ENCODE data around the gene NFIA.

Gene NFIA

DNA sequence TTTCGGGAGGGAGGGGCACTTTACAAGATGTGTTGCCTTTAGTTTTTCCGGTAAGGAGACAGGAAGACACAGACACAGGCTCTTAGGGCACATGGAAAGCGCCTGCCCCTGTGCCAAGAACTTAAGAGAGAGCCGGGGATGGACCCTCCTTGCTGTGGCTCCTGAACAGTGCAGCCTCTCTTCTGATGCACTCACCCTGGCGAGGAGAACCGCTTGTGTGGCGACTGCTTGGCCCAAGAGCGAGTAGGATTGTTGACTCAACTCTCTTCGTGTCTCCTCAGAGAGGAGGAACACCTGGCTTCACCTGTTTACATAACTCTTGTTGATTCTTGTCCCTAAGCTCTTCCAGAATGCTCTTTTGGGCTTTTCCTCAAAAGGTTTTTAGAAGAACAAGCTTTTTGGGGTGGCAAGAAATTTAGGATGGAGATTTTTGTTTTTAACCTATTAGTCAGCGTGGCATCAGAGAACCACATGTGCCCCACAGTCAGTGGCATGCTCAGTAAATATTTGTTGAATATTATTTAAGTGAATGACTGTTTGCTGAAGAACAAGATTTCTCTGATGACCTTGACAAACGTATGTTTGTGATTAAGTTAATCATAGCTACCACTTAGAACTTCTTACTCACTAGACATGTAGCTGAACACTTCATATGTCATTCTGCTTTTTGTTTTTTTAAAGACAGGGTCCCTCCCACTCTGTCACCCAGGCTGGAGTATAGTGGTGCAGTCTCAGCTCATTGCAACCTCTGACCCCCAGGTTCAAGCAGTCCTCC, 60.6 kb downstream of the NFIA start:
- H3K4me2 ChIP-seq: no peak overlapping the region
- TF ChIP-seq Cebpa-rat (IDR thresholded peaks at IDR 0.05): no peak
- H4K20me1 ChIP-seq: no peaks in the 10 kb centered on the region; a peak in 1 of 22 replicates
- H3K4me1 ChIP-seq: no peaks in the 10 kb centered on the region
- H3K27ac ChIP-seq: no peak overlapping the region
- H3K27me3 ChIP-seq: peaks cover 0 to 51% (median 0%) of the 10 kb centered on the region in 11 experiments; a peak in 4 of 22 replicates
- no peak overlapping the region for H3K4me3 ChIP-seq
- no peak overlapping the region for H3K9ac ChIP-seq
- no peaks in the 10 kb centered on the region for H3K36me3 ChIP-seq
- no peaks in the 10 kb centered on the region for H3K9me3 ChIP-seq (replicated peaks in 1 of 11)

DNA sequence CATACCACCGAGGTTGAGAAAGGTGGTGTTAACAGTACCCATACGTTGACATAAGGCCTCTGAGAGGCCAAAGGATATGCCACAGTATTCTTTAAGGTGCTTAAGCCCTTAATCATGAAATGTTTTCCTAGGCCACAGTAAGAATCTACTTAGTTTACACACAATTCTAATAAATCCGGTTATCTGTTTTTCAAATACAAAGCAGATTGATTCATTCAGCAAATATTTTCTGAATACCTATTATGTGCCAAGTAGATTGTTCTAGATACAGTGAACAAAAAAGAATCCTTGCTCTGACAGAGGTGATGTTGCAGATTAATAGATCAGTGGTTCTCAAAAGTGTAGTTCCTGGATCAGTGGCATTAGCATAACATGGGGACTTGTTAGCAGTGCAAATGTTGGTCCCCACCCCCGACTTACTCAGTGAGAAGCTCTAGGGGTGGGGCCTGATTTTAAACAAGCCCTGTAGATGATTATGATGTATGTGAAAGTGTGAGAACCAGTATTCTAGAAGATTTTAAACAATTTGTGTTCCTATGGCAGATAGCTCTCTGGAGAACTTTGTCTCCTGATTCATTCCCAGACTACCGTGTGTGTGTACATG, 61.6 kb downstream of the NFIA start:
- no peak overlapping the region for H3K9ac ChIP-seq
- H3K27ac ChIP-seq: no peak overlapping the region
- H3K4me1 ChIP-seq: no peaks in the 10 kb centered on the region

GRCh38 chr1:61149010-61149860, 66.9 kb downstream of the NFIA start:
- H3K9me3 ChIP-seq (replicated peaks in 1 of 11): no peaks in the 10 kb centered on the region
- H3K27me3 ChIP-seq: peaks cover 0 to 93% (median 4%) of the 10 kb centered on the region in 11 experiments; a peak in 11 of 22 replicates
- peaks cover 0 to 7% (median 0%) of the 10 kb centered on the region in 11 experiments; a peak in 3 of 22 replicates for H4K20me1 ChIP-seq
- H3K4me2 ChIP-seq: no peak overlapping the region
- no peak for TF ChIP-seq Cebpa-rat (IDR thresholded peaks at IDR 0.05)
- H3K9ac ChIP-seq: no peak overlapping the region
- no peaks in the 10 kb centered on the region for H3K36me3 ChIP-seq
- H3K4me3 ChIP-seq: no peak overlapping the region
- no peaks in the 10 kb centered on the region for H3K4me1 ChIP-seq
- H3K27ac ChIP-seq: no peak overlapping the region

More for the DNA sequence above, 61.6 kb downstream of the NFIA start:
- Histone ChIP-seq H3K4me2 (no peak overlapping the region), H3K27me3 (peaks cover 0 to 61% (median 0%) of the 10 kb centered on the region in 11 experiments; a peak in 6 of 22 replicates), H4K20me1 (no peaks in the 10 kb centered on the region; a peak in 1 of 22 replicates), H3K36me3 (no peaks in the 10 kb centered on the region), H3K4me3 (no peak overlapping the region), H3K9me3 (replicated peaks in 1 of 11) (no peaks in the 10 kb centered on the region)
- no peak for TF ChIP-seq Cebpa-rat (IDR thresholded peaks at IDR 0.05)

GRCh38 chr1:61151565-61151964, 69.2 kb downstream of the NFIA start:
- H3K9me3 ChIP-seq (replicated peaks in 1 of 11): no peaks in the 10 kb centered on the region
- no peak for TF ChIP-seq Cebpa-rat (IDR thresholded peaks at IDR 0.05)
- H3K27me3 ChIP-seq: peaks cover 0 to 99% (median 14%) of the 10 kb centered on the region in 11 experiments; a peak in 14 of 22 replicates
- no peak overlapping the region for H3K27ac ChIP-seq
- H3K36me3 ChIP-seq: no peaks in the 10 kb centered on the region
- H4K20me1 ChIP-seq: peaks cover 0 to 12% (median 0%) of the 10 kb centered on the region in 11 experiments; a peak in 6 of 22 replicates
- H3K9ac ChIP-seq: no peak overlapping the region
- no peak overlapping the region for H3K4me3 ChIP-seq
- no peak overlapping the region for H3K4me2 ChIP-seq
- peaks cover 1 to 7% (median 4%) of the 10 kb centered on the region in 10 experiments; a peak in 19 of 20 replicates for H3K4me1 ChIP-seq

DNA sequence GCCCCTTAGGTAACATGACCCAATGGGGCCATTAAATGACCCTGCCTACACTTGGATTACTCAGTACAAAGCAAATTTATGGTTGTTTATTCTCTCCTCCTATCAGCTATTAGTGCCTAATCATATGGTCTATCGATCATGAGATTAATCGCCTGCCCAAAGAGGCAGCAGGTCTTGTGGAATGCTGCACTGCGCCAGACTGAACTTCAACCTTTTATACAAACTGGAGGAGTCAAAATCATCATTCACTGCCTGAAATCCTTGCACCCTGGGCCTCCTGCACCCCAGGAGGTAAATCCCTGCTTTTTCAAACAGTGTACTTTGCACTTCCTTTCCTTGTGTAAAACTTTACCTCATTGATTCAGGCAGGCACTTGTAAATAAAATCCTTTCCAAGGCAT, 69.7 kb downstream of the NFIA start:
- no peaks in the 10 kb centered on the region for H3K36me3 ChIP-seq
- H4K20me1 ChIP-seq: peaks cover 0 to 17% (median under 1%) of the 10 kb centered on the region in 11 experiments; a peak in 9 of 22 replicates
- no peaks in the 10 kb centered on the region for H3K9me3 ChIP-seq (replicated peaks in 1 of 11)
- no peak overlapping the region for H3K9ac ChIP-seq
- H3K4me1 ChIP-seq: peaks cover 6 to 12% (median 9%) of the 10 kb centered on the region in 10 experiments
- no peak overlapping the region for H3K4me2 ChIP-seq
- no peak overlapping the region for H3K27ac ChIP-seq
- peaks cover 0 to 99% (median 17%) of the 10 kb centered on the region in 11 experiments; a peak in 14 of 22 replicates for H3K27me3 ChIP-seq
- no peak for TF ChIP-seq Cebpa-rat (IDR thresholded peaks at IDR 0.05)
- no peak overlapping the region for H3K4me3 ChIP-seq

DNA sequence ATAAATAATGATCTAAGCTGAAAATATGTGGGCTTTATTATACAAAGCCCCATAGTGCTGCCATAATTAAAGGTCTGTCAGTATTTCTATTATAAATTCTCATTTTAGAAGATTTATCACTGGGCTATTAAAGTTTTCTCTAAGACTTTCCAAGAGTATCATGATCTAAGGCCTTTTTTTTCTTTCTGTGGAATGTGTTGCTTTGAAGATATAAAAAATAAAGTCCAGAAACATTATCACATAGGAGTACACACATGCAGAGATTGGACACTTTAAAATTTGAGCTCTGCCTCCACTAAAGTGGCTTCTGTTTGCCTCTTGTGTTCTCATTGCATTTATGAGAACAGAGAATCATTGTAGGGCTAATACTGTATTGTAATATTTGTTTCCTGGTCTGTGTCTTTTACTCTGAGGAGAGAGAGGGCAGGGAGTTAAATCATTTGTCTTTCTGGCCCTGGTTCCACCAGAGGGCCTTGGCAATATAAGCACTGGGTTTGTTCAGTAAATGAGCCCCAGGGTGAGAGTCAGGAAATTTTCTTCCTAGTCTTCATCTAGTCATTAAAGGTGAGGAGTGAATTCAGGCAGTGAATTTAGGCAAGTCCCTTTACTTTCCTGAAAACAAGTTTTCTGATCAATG, 70.2 kb downstream of the NFIA start:
- Histone ChIP-seq H3K4me3 (no peak overlapping the region), H3K36me3 (no peaks in the 10 kb centered on the region), H3K9ac (no peak overlapping the region), H3K4me1 (peaks cover 11 to 17% (median 13%) of the 10 kb centered on the region in 10 experiments), H3K4me2 (no peak overlapping the region), H3K27ac (no peak overlapping the region), H3K27me3 (peaks cover 0 to 96% (median 17%) of the 10 kb centered on the region in 11 experiments; a peak in 14 of 22 replicates), H3K9me3 (replicated peaks in 1 of 11) (no peaks in the 10 kb centered on the region), H4K20me1 (peaks cover 0 to 22% (median 4%) of the 10 kb centered on the region in 11 experiments; a peak in 10 of 22 replicates)
- no peak for TF ChIP-seq Cebpa-rat (IDR thresholded peaks at IDR 0.05)

DNA sequence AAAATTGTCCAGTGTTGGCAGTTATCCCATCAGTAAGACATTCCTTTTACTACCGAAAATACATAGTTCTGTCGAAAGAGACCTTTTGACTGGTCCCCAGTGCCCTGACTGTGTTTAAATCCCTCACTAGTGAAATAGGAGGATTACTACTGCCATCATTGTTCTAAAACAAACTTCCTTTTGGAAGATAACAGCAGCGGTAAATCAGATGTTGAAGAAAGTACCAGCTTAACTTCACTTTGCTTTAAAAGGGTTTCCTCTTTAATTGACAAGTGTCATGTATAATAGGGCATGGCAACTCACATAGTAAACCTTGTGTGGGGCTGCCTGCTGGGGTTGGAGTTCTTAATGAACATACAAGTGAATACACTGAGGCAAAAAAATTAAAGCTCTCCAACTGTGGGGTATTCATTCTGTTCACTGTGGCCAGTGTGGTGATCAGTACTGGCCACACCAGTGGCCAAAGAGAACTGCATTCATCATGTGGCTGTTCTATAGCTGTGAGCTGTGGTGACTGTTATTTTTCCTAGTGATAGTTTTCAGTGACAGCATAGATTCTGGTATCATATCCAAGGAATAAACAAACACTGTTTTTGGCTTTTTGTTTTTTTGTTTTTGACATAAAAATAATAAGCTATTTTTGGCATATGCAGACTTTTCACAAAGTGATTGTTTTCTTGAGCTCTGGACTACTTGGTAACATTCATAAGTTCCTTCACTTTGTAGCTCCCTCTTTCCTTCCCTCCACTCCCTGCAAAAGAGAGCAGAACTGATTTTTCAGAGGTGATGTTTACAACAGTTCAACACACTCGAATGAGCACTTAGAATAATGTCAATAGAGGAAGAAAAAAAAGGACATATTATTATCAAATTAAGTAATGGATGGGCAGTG, 74.5 kb downstream of the NFIA start:
- H3K27ac ChIP-seq: no peak overlapping the region

More for the DNA sequence above, 74.5 kb downstream of the NFIA start:
- Histone ChIP-seq H3K4me1 (peaks cover 15 to 35% (median 27%) of the 10 kb centered on the region in 10 experiments), H4K20me1 (peaks cover 0 to 32% (median 4%) of the 10 kb centered on the region in 11 experiments; a peak in 11 of 22 replicates), H3K4me2 (peak overlapping the region; percentile 43 to 68 (median 59)), H3K27me3 (peaks cover 0 to 96% (median 45%) of the 10 kb centered on the region in 11 experiments; a peak in 18 of 22 replicates), H3K9ac (no peak overlapping the region), H3K36me3 (no peaks in the 10 kb centered on the region), H3K9me3 (replicated peaks in 1 of 11) (no peaks in the 10 kb centered on the region), H3K4me3 (no peak overlapping the region)
- TF ChIP-seq Cebpa-rat (IDR thresholded peaks at IDR 0.05): no peak

Measured in BLaER1 treated with 17β-estradiol and CSF1 and Interleukin-3, amounts not matched to agents 10 nM and 100 nM (cell line).